SK-N-SH treated with all-trans-retinoic acid at 6 μM for 48 hours (cell line): ENCODE results near the gene PSMA2.

ENCODE experiments used
- ISL1 ChIP-seq: fragments of 250-450 bp; sonication (Bioruptor Pico); IDR thresholded peaks from 2 replicates; pipeline ENCODE4 v2.1.2; 2022; ENCODE audit warnings: mild to moderate bottlenecking, moderate library complexity
- POU6F1 ChIP-seq: fragments of 250-450 bp; sonication (Bioruptor Pico); IDR thresholded peaks from 2 replicates; pipeline ENCODE4 v1.8.0; 2021; ENCODE audit warnings: low read depth, mild to moderate bottlenecking, moderate library complexity, borderline replicate concordance
- PPARA ChIP-seq: fragments of 250-450 bp; sonication (Bioruptor Pico); IDR thresholded peaks from 2 replicates; pipeline ENCODE4 v1.5.0; 2020; ENCODE audit warnings: mild to moderate bottlenecking, borderline replicate concordance

GRCh38 chr7:42964849-42965805 is 33.2 kb upstream of the PSMA2 start:
- TF ChIP-seq POU6F1 (CRISPR knock-in tag) (no peak), ISL1 (CRISPR knock-in tag) (no peak), PPARA (no peak)
